ENCODE results near the gene WWC1. TPM values are rescaled to one million over a fixed set of nuclear protein-coding genes. Genes with fewer than 3 reads are reported as not detected.
"Not testable (repeated sequence)": the region's sequence is repeated elsewhere in the genome, so short reads cannot be mapped to it uniquely, and the experiment has no call there.

The WWC1 gene
- polyA plus RNA-seq, 1 donor, result 80.0 TPM

DNA sequence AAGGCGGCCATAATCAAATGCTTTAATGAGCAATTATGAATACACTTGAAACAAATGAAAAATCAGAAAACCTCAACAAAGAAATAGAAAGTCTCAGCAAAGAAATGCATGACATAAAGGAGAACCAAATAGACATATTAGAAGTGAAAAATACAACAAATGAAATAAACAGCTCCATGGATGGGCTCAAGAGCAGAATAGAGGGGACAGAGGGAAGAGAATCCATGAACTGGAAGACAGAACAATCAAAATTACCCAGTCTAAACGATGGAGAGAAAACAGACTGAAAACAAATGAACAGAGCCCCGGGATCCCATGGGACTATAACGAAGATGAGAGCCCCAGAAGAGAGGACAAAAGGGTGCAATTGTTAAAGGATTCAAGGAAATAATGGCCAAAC is 6.6 kb upstream of the WWC1 start:
- no peak for DNase-seq

DNA sequence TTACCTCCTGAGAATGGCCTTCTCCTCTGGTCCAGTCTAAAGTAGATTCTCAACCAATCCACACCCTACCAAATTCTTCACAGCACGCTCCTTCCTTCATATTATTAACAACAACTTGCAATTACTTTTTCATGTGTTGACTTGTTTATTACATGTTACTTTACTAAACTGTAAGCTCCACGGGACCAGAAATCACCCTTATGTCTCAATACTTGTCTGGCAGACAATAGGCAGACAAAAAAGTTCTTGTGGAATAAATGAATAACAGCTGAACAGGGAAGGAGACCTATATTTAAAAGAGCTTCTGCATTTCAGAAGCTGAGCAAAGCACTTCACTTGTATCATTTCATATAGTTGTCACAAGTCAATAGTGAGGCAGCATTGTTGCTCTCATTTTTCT is 5.7 kb upstream of the WWC1 start:
- DNase-seq, result no peak

- DNase-seq, result no peak
Observed at GRCh38 chr5:168286386-168286785, 5.1 kb upstream of the WWC1 start.

DNA sequence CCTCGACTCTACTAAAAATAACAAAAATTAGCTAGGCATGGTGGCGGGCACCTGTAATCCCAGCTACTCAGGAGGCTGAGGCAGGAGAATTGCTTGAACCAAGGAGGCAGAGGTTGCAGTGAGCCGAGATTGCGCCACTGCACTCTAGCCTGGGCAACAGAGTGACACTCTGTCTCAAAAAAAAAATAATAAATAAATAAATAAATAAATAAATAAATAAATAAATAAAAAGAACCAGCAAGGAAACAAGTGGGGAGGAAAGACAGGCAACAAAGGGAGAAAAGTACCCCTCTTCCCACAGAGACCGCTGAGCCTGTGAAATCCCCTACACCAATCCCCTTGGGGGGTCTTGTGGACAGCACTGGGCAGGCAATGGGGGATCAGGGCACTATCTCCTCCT is 4.6 kb upstream of the WWC1 start:
- not testable (repeated sequence) for DNase-seq

- DNase-seq, result no peak
Observed at GRCh38 chr5:168287362-168287761, 4.1 kb upstream of the WWC1 start.

DNA sequence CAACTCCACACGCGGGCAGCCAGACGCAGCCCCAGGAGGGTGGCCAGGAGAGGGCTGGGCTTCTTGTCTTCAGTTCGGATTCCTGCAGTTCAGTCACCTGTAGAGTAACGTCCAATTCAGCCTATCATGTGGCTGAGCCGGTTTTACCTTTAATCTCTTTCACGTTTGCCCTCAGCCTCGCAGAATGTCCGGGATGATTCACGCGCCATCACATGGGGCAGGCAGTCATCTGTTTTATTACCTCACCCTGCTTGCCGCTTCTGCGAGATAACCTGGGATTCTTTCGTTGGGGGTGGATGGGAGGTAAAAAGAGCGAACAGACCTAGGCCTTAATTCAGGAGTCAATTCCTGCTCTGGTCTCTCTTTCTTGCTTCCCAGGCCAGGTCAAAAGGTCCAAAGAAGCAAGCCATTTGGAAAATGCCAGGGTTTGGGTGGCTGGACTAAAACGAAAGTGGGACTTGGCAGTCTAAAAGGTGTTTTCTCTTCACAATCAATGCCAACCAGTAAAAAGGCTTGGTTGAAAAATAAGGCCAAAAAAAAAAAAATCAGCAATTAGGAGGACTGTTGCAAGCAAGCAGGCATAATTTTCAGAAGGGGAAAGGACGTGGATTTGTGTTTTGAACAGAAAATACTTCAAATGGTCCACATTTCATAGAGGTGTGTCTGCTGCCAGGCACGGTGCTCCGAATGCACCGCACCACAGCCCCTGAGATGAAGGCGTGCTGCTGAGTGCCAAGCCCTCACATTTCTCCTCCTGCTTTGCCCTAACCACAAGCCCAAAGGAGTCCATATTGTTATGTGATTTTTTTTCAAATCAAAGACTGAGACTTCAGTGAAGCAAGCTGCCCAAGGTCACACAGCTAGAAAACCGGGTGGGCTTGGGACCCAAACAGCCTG is 2.8 kb upstream of the WWC1 start:
- DNase-seq, result no peak

GRCh38 chr5:168290902-168291341 is 523 bp upstream of the WWC1 start:
- no peak for DNase-seq

DNA sequence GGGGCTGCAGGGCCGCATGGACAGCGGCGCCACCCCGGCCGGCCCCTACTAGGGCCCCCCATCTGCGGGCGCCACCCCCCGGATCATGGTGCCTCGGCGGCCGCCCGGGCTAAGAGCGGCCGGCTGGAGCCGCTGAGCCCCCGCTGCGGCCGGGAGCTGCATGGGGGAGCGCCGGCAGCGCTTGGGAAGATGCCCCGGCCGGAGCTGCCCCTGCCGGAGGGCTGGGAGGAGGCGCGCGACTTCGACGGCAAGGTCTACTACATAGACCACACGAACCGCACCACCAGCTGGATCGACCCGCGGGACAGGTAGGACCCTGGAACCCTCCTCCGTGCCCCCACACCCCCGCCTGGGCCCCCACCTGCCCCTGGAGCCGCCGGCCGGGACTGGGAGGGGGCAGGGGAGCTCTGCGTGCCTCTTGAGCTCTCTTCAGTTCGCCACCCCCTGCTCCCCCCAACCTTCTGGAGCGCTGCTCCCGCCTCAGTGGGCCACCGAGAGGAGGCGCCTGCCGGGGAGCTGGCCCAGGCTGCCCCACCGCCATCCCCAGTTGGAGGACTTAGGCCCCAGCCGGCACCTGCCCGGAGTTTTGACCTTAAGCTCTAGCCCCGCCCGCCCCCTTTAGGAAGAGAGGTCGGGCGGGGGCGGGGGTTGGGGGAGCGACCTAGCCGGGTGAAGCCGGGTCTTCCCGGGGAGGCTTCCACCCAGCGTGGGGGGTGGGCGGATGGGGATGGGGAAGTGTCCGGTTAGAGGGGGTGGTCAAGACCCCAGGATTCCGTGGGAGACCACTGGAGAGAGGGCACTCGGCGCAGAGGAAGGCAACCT is 730 bp downstream of the WWC1 start:
- no peak for DNase-seq

- no peak for DNase-seq
Observed at GRCh38 chr5:168292786-168293696, 1.6 kb downstream of the WWC1 start.

DNA sequence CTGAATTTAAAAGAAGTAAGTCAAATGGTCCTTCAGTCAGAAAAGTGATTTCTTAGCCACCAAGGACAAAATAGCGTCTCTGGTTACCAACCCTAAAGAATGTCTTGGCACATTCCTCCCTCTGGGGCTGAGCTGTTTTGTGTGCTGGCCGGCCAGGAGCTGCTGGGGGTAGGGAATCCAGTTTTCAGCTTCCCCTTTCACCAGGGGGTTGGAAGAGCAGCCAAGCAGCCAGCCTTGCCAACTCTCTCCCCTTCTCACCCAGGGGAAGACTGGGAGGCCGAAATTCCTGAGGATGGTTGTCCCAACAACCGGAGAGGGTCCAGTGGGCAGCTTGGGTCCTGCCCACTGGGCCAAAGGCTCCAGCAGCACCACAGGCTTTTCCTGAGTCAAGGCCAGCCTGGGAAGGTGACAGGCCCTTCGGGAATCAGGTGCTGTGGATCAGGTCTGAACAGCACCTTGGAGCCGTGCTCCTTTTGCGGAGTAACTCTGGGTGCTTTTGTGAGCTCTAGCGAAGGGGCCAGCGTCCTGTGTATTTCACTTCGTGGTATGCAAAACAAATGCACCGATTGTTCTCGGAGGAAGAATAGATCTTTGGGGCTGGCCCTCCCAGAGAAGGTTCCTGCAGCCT is 4.2 kb downstream of the WWC1 start:
- peak; percentile 82 for DNase-seq

- no peak for DNase-seq
Observed at GRCh38 chr5:168296682-168297081, 5.2 kb downstream of the WWC1 start.

DNA sequence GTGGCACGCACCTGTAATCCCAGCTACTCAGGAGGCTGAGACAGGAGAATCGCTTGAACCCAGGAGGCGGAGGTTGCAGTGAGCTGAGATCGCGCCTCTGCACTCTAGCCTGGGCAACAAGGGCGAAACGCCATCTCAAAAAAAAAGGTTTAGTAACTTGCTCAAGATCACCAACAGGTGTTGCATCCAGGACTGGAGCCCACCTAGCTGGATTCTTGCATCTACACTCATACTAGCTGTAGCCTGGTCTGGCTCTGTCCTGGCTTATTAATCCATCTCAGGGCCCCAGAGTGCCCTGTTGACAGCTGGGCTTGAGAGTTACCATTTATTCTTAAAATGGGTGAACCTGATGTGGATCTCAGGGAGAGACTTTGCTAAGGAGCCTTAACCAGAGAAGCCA is 7.5 kb downstream of the WWC1 start:
- no peak for DNase-seq

DNA sequence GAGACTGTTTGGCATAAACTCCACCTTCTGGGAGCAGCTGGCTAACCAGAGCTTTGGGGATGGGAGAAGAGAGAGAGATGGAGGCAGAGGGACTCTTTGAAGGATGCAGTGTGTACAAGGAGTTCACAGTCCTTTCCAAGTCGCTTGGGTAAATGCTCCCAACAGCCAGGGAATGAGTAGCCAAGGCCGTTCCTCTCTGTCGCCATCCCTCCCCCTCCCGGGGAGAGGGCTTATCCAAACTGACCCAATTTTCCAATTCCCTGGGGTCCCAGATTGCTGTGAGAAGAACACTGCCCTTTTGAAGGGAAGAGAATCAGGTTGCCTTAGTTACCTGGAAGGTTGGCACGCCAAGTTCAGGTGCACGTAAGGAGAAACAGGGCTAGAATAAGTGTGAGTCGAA is 7.9 kb downstream of the WWC1 start:
- DNase-seq, result no peak

GRCh38 chr5:168300326-168301182 is 9.1 kb downstream of the WWC1 start:
- no peak for DNase-seq

DNA sequence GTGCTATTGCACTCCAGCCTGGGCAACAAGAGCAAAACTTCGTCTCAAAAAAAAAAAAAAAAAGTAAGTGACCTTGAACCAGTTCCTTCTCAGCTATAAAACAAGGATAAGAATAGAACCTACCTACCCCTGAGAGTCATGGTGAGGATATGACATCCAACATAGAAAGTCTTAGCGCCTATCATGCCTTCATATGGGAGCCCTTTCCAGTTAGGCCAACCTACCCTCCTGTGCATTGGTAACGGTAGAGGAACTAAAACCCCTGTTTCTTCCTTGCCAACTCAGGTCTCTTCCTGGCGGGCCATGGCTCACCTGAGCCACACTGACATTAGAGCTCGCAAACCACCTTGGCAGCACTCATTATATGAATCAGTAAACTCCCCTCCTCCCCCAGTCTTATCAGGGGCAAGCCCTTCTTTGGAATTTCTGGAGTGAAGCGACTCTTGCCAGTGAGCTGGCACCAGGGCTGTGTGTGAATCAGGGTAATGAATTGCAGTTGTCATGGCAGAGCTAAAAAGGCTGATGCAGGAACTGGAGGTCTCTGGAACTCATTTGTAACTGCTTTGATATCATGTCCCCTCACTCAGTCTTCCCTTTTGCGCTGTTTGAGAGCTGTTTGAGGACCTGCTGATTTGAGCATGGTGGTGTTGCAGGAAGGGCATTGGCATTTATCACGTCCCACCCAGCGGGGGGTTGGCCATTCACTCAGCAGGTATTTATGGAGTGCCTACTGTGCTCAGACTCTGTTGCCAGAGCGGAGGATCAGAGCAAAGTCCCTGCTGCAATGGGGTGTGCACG is 10.3 kb downstream of the WWC1 start:
- DNase-seq, result no peak

GRCh38 chr5:168302785-168303184 is 11.3 kb downstream of the WWC1 start:
- no peak for DNase-seq

GRCh38 chr5:168303393-168304025 is 12.1 kb downstream of the WWC1 start:
- no peak for DNase-seq

DNA sequence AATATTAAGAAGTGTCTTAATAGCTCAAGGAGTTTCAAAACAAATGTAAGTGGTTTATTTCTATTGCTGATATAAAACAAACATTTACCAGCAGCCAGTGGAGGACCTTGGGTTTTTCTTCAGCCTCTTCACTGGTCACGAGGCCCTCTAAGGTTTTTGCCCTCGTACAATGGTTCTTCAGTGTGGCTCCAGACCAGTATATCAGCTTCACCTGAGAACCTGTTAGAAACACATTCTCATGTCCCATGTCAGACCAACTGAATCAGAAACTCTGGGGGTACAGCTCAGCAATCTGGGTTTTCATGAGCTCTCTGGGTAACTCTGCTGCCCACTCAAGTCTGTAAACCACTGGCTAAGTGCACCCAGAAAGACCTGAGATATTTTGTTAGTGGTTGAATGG is 12.9 kb downstream of the WWC1 start:
- no peak for DNase-seq

- no peak for DNase-seq
Observed at GRCh38 chr5:168305281-168305680, 13.8 kb downstream of the WWC1 start.

Data from left kidney (tissue), 2 donors.